HepG2 (cell line): ENCODE data around the gene CHCHD6. TPM values are rescaled to one million over a fixed set of nuclear protein-coding genes. Genes with fewer than 3 reads are reported as not detected.

Experiments
- ATAC-seq: fragments of 200-7000 bp; cut with Tn5 transposase; 3 replicates; pipeline ENCODE4 v1.9.1; 2020; ENCODE audit warnings: mild to moderate bottlenecking, moderate library complexity
- BruUV-seq: library from RNA; stranded (reverse); fragments of 400-500 nt; replicated peaks from 2 replicates; lab custom pipeline; 2021; lab: Mats Ljungman, UMichigan
- CTCF ChIA-PET: fragments of 300-600 bp; formaldehyde crosslinking; extraction: SDS; loops from one replicate; lab custom pipeline; 2021; ENCODE audit warnings: low total read pairs, inconsistent platforms, low intra/inter-chr PET ratio; lab: Yijun Ruan, JAX
- POLR2A ChIA-PET: fragments of 350-600 bp; sonication (Branson Sonifier 250); formaldehyde crosslinking; loops from one replicate; lab custom pipeline; 2020; ENCODE audit warnings: antibody characterized with exemption, inconsistent platforms; lab: Yijun Ruan, JAX
- DNase-seq: peaks from one replicate; pipeline ENCODE4 v3.0.0-alpha.2; 2015; ENCODE audit warnings: low spot score
- FAIRE-seq: peaks from 3 replicates; lab custom pipeline; 2011; peaks lifted over from hg19 to GRCh38; lab: Jason Lieb, UNC
- H2AFZ ChIP-seq: one replicate; pipeline ENCODE4 v1.6.1; 2011; ENCODE audit warnings: low read length, inconsistent platforms
- H3K27ac ChIP-seq: fragments of 300-600 bp; 3 replicates; pipeline ENCODE4 v1.8.0; 2011; ENCODE audit warnings: mixed run types, mild to moderate bottlenecking, mixed read lengths, low read length, inconsistent platforms; ENCODE audit not compliant: insufficient read depth; ENCODE audit errors: extremely low read length
- H3K27me3 ChIP-seq, 2 experiments: fragments of 200-600 bp in 1 of 2; 2 replicates in 1 of 2; 3 replicates in 1 of 2; pipeline versions ENCODE4 v1.6.0 to v1.8.0; 2011; ENCODE audit warnings: low read length in 2 of 2, mild to moderate bottlenecking in 2 of 2, moderate library complexity in 2 of 2, inconsistent platforms in 1 of 2; ENCODE audit not compliant: insufficient read depth in 2 of 2, control insufficient read depth in 1 of 2
- H3K36me3 ChIP-seq, 2 experiments: fragments of 200-600 bp in 1 of 2; replicated peaks in 1 of 2; 2 replicates in 1 of 2; 3 replicates in 1 of 2; pipeline versions ENCODE4 v1.5.1 to v1.8.0; 2011; ENCODE audit warnings: low read length in 2 of 2, inconsistent platforms in 1 of 2; ENCODE audit not compliant: insufficient read depth in 2 of 2, control insufficient read depth in 1 of 2
- H3K4me1 ChIP-seq: 2 replicates; pipeline ENCODE4 v1.5.1; 2012; ENCODE audit warnings: low read length, inconsistent platforms; ENCODE audit not compliant: insufficient read depth
- H3K4me2 ChIP-seq: 2 replicates; pipeline ENCODE4 v1.6.0; 2011; ENCODE audit warnings: low read depth, low read length, inconsistent platforms
- H3K4me3 ChIP-seq, 3 experiments: fragments of 200-600 bp in 1 of 3; sonication (generic), shearing (Covaris generic) in 1 of 3; replicated peaks in 1 of 3; 2 replicates each; pipeline ENCODE4 v1.5.1; 2011 to 2016; ENCODE audit warnings: low read length in 3 of 3, inconsistent platforms in 2 of 3, low read depth in 2 of 3, mild to moderate bottlenecking in 2 of 3, control low read depth in 1 of 3, mixed read lengths in 1 of 3; ENCODE audit not compliant: insufficient read depth in 1 of 3
- H3K79me2 ChIP-seq: one replicate; pipeline ENCODE4 v1.6.1; 2011; ENCODE audit warnings: low read length, inconsistent platforms; ENCODE audit not compliant: insufficient read depth
- H3K9ac ChIP-seq: 2 replicates; pipeline ENCODE4 v1.6.0; 2011; ENCODE audit warnings: mild to moderate bottlenecking, low read depth, low read length, inconsistent platforms; ENCODE audit not compliant: insufficient read depth
- H3K9me3 ChIP-seq: 2 replicates; pipeline ENCODE4 v1.5.1; 2012; ENCODE audit warnings: mild to moderate bottlenecking, low read length
- H4K20me1 ChIP-seq: 2 replicates; pipeline ENCODE4 v1.6.0; 2011; ENCODE audit warnings: inconsistent platforms, mild to moderate bottlenecking, low read length, moderate library complexity; ENCODE audit not compliant: insufficient read depth
- FOXK1 ChIP-seq: sonication (generic); formaldehyde crosslinking; IDR thresholded peaks from 2 replicates; pipeline ENCODE4 v1.4.0; 2020; ENCODE audit warnings: low read depth, missing genetic modification reagents, borderline replicate concordance
- HMG20A ChIP-seq: IDR thresholded peaks from 2 replicates; pipeline ENCODE4 v1.6.1; 2016; ENCODE audit warnings: borderline replicate concordance
- KLF16 ChIP-seq, 2 experiments: sonication (generic) in 1 of 2; formaldehyde crosslinking in 1 of 2; IDR thresholded peaks; 2 replicates each; pipeline versions ENCODE4 v1.6.1 to v1.8.0; 2016 to 2023; ENCODE audit warnings: missing genetic modification reagents in 2 of 2, missing compliant biosample characterization in 1 of 2
- RAD51 ChIP-seq: fragments of 450-650 bp; IDR thresholded peaks from 2 replicates; pipeline ENCODE4 v1.6.1; 2016; ENCODE audit warnings: borderline replicate concordance
- SIX1 ChIP-seq: sonication (generic); formaldehyde crosslinking; IDR thresholded peaks from 2 replicates; pipeline ENCODE4 v1.4.0; 2020; ENCODE audit warnings: missing genetic modification reagents, borderline replicate concordance
- TBL1XR1 ChIP-seq: fragments of 150-350 bp; IDR thresholded peaks from 2 replicates; pipeline ENCODE4 v1.6.1; 2014; ENCODE audit warnings: borderline replicate concordance, low read length; ENCODE audit not compliant: partially characterized antibody
- ZBTB20 ChIP-seq: sonication (generic); formaldehyde crosslinking; IDR thresholded peaks from 2 replicates; pipeline ENCODE4 v1.8.1; 2023; ENCODE audit warnings: missing genetic modification reagents, low read depth, mild to moderate bottlenecking, borderline replicate concordance
- ZIK1 ChIP-seq: sonication (generic); formaldehyde crosslinking; IDR thresholded peaks from 2 replicates; pipeline ENCODE4 v1.5.0; 2020; ENCODE audit warnings: mild to moderate bottlenecking, low read depth, missing genetic modification reagents, borderline replicate concordance
- ZSCAN22 ChIP-seq: sonication (generic); formaldehyde crosslinking; IDR thresholded peaks from 2 replicates; pipeline ENCODE4 v1.4.0; 2020; ENCODE audit warnings: mild to moderate bottlenecking, missing genetic modification reagents
- WGBS: methylation state at CpG from one replicate; pipeline ENCODE4 v1.1.6; 2017; ENCODE audit warnings: low lambda C conversion rate; 5-methylcytosine and 5-hydroxymethylcytosine counted together
- in situ Hi-C: cut with HindIII; loops from 2 replicates; pipeline ENCODE4 v1.10.0; 2017; ENCODE audit warnings: low pct_unique_long_range_greater_than_20kb; ENCODE audit not compliant: extremely low pct_ligation_motif_present
- intact Hi-C: fragments of 100-400 bp; cut with micrococcal nuclease; formaldehyde crosslinking; loops from one replicate; pipeline ENCODE4 v1.10.0; 2022; ENCODE audit not compliant: unreplicated experiment
- polyA plus RNA-seq, 8 experiments: library from polyadenylated mRNA; depleted of rRNA in 3 of 8; stranded (reverse) in 7 of 8; unstranded in 1 of 8; fragments of >200 nt; fragmentation: Illumina TruSeq in 4 of 8; extraction: Trizol in 4 of 8; gene quantifications; 2 replicates each; pipeline versions ENCODE4 v1.2.1 to v1.2.3, GENCODE V29; 2011 to 2016; ENCODE audit warnings: low read depth in 4 of 8, missing spikeins in 1 of 8, mixed read lengths in 1 of 8; ENCODE audit not compliant: insufficient read depth in 1 of 8
- total RNA-seq, 5 experiments: library from RNA; depleted of rRNA; stranded (reverse); fragments of >200 nt; fragmentation: Illumina TruSeq; extraction: Trizol; gene quantifications; 2 replicates each; pipeline ENCODE4 v1.2.3, GENCODE V29; 2016; ENCODE audit warnings: low read depth in 1 of 5
- TF ChIP-seq, protein P1 (sequence below): sonication (generic); formaldehyde crosslinking; IDR thresholded peaks from 2 replicates; pipeline ENCODE4 v1.8.1; 2023; ENCODE audit warnings: missing genetic modification reagents, inconsistent platforms, borderline replicate concordance
- TF ChIP-seq, protein P2 (sequence below): sonication (generic); formaldehyde crosslinking; IDR thresholded peaks from 2 replicates; pipeline ENCODE4 v1.5.1; 2020; ENCODE audit warnings: mild to moderate bottlenecking, missing genetic modification reagents
- TF ChIP-seq, protein P3 (sequence below): sonication (generic); formaldehyde crosslinking; IDR thresholded peaks from 2 replicates; pipeline ENCODE4 v1.4.0; 2020; ENCODE audit warnings: missing genetic modification reagents, borderline replicate concordance
- TF ChIP-seq, protein P4 (sequence below): fragments of 450-650 bp; IDR thresholded peaks from 2 replicates; pipeline ENCODE4 v1.6.1; 2016
- TF ChIP-seq, protein P5 (sequence below): sonication (generic); formaldehyde crosslinking; IDR thresholded peaks from 2 replicates; pipeline ENCODE4 v1.4.0; 2020; ENCODE audit warnings: missing genetic modification reagents

Gene CHCHD6
- total and polyA plus RNA-seq, 2 of the 13 experiments (the other 11 are each of a cell fraction or from before 2014, with no cell fraction given): 20.3 to 20.8 TPM

DNA sequence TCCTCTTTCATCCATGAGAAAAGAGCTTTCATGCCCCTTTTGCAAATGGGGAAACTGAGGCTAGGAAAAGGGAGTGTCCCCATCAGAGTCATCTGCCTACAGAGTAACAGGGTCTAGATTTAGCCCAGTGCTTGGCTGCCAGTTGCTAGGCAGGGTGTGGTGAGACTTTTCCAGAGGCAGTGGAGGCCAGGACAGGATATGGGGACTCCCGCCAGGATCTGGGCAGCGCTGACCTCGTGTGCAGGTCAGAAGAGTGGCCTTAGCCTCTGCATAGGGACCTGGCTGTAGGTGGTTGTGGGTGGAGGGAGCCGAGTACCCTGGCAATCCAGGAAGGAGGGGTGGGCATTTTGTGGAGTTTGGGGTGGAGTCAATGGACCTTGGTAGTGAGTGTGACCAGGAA lies 283.1 kb downstream of the CHCHD6 start:
- no peak for DNase-seq
- in situ Hi-C loops (no loop called here), intact Hi-C loops (loop anchor here (10.0 kb wide), 2 partner anchors 312 to 558 kb away; no protein-coding TSS in a partner anchor)
- Histone ChIP-seq H3K4me3 (no peak overlapping the region), H3K4me2 (no peak overlapping the region), H3K4me1 (peaks cover 17% of the 10 kb centered on the region), H3K27ac (no peak overlapping the region), H2AFZ (no peak overlapping the region), H3K27me3 (peaks cover 0 to under 1% of the 10 kb centered on the region in 2 experiments; a peak in 1 of 5 replicates), H3K9ac (no peak overlapping the region), H3K79me2 (peaks cover 15% of the 10 kb centered on the region), H4K20me1 (peaks cover 21% of the 10 kb centered on the region; the same call in 1 of the 2 replicates), H3K9me3 (no peaks in the 10 kb centered on the region), H3K36me3 (peaks cover 14 to 21% of the 10 kb centered on the region in 2 experiments; a peak in 3 of 5 replicates)
- no peak for ATAC-seq
- TF ChIP-seq, protein P1, sequence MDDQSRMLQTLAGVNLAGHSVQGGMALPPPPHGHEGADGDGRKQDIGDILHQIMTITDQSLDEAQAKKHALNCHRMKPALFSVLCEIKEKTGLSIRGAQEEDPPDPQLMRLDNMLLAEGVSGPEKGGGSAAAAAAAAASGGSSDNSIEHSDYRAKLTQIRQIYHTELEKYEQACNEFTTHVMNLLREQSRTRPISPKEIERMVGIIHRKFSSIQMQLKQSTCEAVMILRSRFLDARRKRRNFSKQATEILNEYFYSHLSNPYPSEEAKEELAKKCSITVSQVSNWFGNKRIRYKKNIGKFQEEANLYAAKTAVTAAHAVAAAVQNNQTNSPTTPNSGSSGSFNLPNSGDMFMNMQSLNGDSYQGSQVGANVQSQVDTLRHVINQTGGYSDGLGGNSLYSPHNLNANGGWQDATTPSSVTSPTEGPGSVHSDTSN (CRISPR knock-in tag): no peak
- no peak for TF ChIP-seq KLF16 (CRISPR knock-in tag; IDR thresholded peaks at IDR 0.05)
- TF ChIP-seq HMG20A (CRISPR knock-in tag): no peak
- no peak for TF ChIP-seq ZSCAN22 (CRISPR knock-in tag)
- no peak for TF ChIP-seq ZIK1
- no peak for TF ChIP-seq RAD51
- TF ChIP-seq ZBTB20 (CRISPR knock-in tag): no peak
- TF ChIP-seq SIX1 (CRISPR knock-in tag): no peak
- TF ChIP-seq, protein P2, sequence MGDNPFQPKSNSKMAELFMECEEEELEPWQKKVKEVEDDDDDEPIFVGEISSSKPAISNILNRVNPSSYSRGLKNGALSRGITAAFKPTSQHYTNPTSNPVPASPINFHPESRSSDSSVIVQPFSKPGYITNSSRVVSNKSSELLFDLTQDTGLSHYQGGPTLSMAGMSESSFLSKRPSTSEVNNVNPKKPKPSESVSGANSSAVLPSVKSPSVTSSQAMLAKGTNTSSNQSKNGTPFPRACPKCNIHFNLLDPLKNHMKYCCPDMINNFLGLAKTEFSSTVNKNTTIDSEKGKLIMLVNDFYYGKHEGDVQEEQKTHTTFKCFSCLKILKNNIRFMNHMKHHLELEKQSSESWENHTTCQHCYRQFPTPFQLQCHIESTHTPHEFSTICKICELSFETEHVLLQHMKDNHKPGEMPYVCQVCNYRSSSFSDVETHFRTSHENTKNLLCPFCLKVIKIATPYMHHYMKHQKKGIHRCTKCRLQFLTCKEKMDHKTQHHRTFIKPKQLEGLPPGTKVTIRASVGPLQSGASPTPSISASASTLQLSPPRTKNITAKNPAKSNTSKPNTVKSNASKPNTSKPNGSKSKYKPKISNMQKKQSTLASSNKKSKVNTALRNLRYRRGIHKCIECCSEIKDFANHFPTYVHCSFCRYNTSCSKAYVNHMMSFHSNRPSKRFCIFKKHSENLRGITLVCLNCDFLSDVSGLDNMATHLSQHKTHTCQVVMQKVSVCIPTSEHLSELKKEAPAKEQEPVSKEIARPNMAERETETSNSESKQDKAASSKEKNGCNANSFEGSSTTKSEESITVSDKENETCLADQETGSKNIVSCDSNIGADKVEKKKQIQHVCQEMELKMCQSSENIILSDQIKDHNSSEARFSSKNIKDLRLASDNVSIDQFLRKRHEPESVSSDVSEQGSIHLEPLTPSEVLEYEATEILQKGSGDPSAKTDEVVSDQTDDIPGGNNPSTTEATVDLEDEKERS: no peak
- TF ChIP-seq, protein P3, sequence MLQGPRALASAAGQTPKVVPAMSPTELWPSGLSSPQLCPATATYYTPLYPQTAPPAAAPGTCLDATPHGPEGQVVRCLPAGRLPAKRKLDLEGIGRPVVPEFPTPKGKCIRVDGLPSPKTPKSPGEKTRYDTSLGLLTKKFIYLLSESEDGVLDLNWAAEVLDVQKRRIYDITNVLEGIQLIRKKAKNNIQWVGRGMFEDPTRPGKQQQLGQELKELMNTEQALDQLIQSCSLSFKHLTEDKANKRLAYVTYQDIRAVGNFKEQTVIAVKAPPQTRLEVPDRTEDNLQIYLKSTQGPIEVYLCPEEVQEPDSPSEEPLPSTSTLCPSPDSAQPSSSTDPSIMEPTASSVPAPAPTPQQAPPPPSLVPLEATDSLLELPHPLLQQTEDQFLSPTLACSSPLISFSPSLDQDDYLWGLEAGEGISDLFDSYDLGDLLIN (CRISPR knock-in tag): no peak
- TF ChIP-seq FOXK1 (CRISPR knock-in tag): no peak
- TF ChIP-seq, protein P4, sequence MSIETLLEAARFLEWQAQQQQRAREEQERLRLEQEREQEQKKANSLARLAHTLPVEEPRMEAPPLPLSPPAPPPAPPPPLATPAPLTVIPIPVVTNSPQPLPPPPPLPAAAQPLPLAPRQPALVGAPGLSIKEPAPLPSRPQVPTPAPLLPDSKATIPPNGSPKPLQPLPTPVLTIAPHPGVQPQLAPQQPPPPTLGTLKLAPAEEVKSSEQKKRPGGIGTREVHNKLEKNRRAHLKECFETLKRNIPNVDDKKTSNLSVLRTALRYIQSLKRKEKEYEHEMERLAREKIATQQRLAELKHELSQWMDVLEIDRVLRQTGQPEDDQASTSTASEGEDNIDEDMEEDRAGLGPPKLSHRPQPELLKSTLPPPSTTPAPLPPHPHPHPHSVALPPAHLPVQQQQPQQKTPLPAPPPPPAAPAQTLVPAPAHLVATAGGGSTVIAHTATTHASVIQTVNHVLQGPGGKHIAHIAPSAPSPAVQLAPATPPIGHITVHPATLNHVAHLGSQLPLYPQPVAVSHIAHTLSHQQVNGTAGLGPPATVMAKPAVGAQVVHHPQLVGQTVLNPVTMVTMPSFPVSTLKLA: no peak
- TF ChIP-seq, protein P5, sequence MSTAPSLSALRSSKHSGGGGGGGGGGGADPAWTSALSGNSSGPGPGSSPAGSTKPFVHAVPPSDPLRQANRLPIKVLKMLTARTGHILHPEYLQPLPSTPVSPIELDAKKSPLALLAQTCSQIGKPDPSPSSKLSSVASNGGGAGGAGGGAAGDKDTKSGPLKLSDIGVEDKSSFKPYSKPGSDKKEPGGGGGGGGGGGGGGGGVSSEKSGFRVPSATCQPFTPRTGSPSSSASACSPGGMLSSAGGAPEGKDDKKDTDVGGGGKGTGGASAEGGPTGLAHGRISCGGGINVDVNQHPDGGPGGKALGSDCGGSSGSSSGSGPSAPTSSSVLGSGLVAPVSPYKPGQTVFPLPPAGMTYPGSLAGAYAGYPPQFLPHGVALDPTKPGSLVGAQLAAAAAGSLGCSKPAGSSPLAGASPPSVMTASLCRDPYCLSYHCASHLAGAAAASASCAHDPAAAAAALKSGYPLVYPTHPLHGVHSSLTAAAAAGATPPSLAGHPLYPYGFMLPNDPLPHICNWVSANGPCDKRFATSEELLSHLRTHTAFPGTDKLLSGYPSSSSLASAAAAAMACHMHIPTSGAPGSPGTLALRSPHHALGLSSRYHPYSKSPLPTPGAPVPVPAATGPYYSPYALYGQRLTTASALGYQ: no peak
- TF ChIP-seq TBL1XR1: no peak
- POLR2A ChIA-PET: no interaction called here
- FAIRE-seq: no peak
- no TSS peak for BruUV-seq
- CTCF ChIA-PET: no interaction called here
- 100% methylated on average over 2 of the region's 4 CpGs for WGBS
